Right lobe of liver (tissue), 6 donors: ENCODE data around the gene EXOC3. TPM values are rescaled to one million over a fixed set of nuclear protein-coding genes. Genes with fewer than 3 reads are reported as not detected.
A peak's percentile ranks its signal among the peaks of the same experiment; 100 is the strongest.

ENCODE experiments used
- ATAC-seq, 4 donors: fragments of 200-7000 bp; cut with Tn5 transposase; one replicate each; pipeline ENCODE4 v1.9.1; 2020; ENCODE audit warnings: mild to moderate bottlenecking in 4 of 4, moderate library complexity in 4 of 4
- DNase-seq, 3 donors: peaks; one replicate each; pipeline ENCODE4 v3.0.0-alpha.2; 2020
- H3K27ac ChIP-seq, 3 donors: fragments of 200-600 bp; one replicate each; pipeline ENCODE4 v1.8.0; 2022
- H3K27me3 ChIP-seq, 2 donors: fragments of 200-600 bp; one replicate each; pipeline ENCODE4 v1.8.0; 2022
- H3K36me3 ChIP-seq, 4 donors: fragments of 200-600 bp; sonication (generic) in 1 of 4; one replicate each; pipeline versions ENCODE4 v1.5.1 to v1.8.0; 2017 to 2022; ENCODE audit warnings: control low read depth in 1 of 4
- H3K4me1 ChIP-seq, 4 donors: fragments of 200-600 bp; sonication (generic) in 1 of 4; one replicate each; pipeline versions ENCODE4 v1.5.1 to v1.8.0; 2017 to 2022; ENCODE audit warnings: control low read depth in 1 of 4
- H3K4me3 ChIP-seq, 3 donors: fragments of 200-600 bp; one replicate each; pipeline ENCODE4 v1.8.0; 2022
- H3K9me3 ChIP-seq, 4 donors: fragments of 200-600 bp; sonication (generic) in 1 of 4; one replicate each; pipeline versions ENCODE4 v1.5.1 to v1.8.0; 2017 to 2022; ENCODE audit warnings: control low read depth in 1 of 4
- POLR2A ChIP-seq: fragments of 450-650 bp; IDR thresholded peaks from one replicate; pipeline ENCODE4 v1.6.1; 2017; ENCODE audit warnings: antibody characterized with exemption, mild to moderate bottlenecking
- WGBS: methylation state at CpG from one replicate; pipeline ENCODE4 v1.1.6; 2018; ENCODE audit warnings: low coverage, low lambda C conversion rate; ENCODE audit not compliant: insufficient coverage; ENCODE audit errors: missing lambda C conversion rate; 5-methylcytosine and 5-hydroxymethylcytosine counted together
- intact Hi-C, 2 donors: fragments of 100-400 bp; cut with DNase I; formaldehyde crosslinking; loops; one replicate each; pipeline versions ENCODE4 v1.11.2 to v1.14.1; 2022
- total RNA-seq, 6 experiments: library from RNA; depleted of rRNA in 2 of 6; stranded (reverse); fragments of >200 nt in 2 of 6; fragmentation: NEBNext Ultra II Directional in 3 of 6; extraction: Animal tissue kit (Norgen Biotek cat#: 25700) in 3 of 6; gene quantifications; one replicate each; pipeline versions ENCODE4 v1.1.0 to v1.2.4, GENCODE V29; 2016 to 2023
- TF ChIP-seq, protein P1 (sequence below), 4 donors: fragments of 200-600 bp in 3 of 4; fragments of 450-650 bp in 1 of 4; IDR thresholded peaks; one replicate each; pipeline versions ENCODE4 v1.5.1 to v1.8.0; 2016 to 2022; ENCODE audit warnings: antibody characterized with exemption in 4 of 4, mild to moderate bottlenecking in 2 of 4
- donor health status: DM: no; HTN: yes; CAD: no.
- donor health status: DM: no; HTN: no; CAD: no.
- donor health status: DM: no; HTN: no; CAD: no.
- donor health status: DM: no; HTN: yes; CAD: no.
- donor health status: DM: no; HTN: yes; CAD: no.

Gene EXOC3
- total RNA-seq, 6 experiments from 2014 or later: 14.6 to 24.3 (median 20.0) TPM

DNA sequence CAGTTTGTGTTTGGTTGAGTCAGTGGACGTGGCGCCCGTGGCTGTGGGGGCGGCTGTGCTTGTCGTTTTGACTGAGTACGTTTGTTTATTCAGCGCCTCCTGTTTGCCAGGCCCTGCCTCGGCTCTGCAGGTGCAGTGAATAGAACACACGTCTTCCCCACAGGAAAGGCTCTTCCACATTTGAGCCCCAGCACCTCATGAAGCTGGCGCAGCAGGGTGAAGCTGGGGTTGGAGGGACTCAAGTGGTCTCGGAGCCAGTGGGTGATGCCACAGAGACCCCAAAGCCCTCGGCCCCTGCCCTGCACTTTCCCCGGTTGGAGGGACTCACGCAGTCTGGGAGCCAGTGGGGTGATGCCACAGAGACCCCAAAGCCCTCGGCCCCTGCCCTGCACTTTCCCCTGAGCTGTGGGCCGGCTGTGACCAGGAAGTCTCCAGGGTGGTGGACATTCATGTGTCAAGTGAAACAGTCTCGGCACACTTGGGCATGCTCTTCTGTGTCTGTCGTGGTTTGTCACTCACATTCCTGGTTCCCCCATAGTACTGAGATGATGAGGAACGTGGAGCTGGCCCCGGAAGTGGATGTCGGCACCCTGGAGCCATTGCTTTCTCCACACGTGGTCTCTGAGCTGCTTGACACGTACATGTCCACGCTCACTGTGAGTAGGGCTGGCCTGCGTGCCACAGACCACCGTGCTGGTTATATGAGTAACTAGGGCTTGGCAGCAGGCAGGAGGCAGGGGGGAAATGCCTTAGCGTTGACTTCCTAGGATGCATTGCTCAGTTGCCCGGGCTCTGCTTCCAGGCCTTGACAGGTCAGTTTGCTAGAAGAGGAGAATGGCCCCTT, 13.6 kb downstream of the EXOC3 start:
- H3K36me3 ChIP-seq: peaks cover 0 to 59% (median 10%) of the 10 kb centered on the region in 4 donors
- H3K4me1 ChIP-seq: no peaks in the 10 kb centered on the region
- ATAC-seq (peak in 1 of 4 donors; percentile 8), DNase-seq (peak in 2 of 3 donors; percentile 35 to 37)
- TF ChIP-seq POLR2A: no peak
- TF ChIP-seq, protein P1, sequence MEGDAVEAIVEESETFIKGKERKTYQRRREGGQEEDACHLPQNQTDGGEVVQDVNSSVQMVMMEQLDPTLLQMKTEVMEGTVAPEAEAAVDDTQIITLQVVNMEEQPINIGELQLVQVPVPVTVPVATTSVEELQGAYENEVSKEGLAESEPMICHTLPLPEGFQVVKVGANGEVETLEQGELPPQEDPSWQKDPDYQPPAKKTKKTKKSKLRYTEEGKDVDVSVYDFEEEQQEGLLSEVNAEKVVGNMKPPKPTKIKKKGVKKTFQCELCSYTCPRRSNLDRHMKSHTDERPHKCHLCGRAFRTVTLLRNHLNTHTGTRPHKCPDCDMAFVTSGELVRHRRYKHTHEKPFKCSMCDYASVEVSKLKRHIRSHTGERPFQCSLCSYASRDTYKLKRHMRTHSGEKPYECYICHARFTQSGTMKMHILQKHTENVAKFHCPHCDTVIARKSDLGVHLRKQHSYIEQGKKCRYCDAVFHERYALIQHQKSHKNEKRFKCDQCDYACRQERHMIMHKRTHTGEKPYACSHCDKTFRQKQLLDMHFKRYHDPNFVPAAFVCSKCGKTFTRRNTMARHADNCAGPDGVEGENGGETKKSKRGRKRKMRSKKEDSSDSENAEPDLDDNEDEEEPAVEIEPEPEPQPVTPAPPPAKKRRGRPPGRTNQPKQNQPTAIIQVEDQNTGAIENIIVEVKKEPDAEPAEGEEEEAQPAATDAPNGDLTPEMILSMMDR (IDR thresholded peaks at IDR 0.05): no peak
- intact Hi-C loops: no loop called here
- H3K9me3 ChIP-seq: no peaks in the 10 kb centered on the region
- 81% methylated on average over 11 of the region's 28 CpGs for WGBS
- no peak overlapping the region for H3K27ac ChIP-seq
- no peak overlapping the region for H3K4me3 ChIP-seq
- no peaks in the 10 kb centered on the region for H3K27me3 ChIP-seq

DNA sequence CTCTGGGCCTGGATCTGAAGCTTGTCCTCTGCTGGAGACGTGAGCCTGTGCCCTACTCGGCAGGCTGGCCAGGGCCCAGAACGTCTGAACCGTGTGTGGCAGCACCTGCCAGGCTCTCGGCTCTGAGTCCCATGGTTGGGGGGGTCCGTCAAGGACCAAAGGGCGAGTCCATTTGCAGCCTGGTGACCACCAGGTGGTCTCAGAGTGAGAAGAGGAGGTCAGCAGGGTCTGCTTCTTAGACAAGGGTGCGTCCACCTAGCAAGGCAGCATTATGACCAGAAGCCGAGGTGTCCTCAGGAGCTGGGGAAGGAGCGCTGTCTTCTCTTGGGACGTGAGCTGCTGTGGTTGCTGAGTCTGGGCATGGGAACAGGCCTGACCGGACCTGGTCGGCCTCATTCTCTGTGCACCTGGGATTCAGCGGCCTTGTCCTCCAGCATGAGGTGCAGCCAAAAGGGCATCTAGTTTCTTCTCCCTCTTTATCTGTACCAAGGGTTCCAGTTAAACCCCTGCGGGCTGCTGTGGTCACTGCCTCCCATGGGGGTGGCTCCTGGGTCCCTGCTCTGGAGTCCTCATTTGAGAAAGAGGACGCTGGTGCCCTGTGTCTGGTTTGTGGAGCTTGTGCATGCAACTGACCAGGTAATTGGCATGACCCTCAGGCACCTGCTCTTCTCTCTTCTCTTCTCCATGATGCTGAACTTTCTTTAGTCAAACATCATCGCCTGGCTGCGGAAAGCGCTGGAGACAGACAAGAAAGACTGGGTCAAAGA, 14.4 kb downstream of the EXOC3 start:
- no peak for ATAC-seq
- WGBS: 92% methylated on average over 6 of the region's 19 CpGs
- no peaks in the 10 kb centered on the region for H3K27me3 ChIP-seq
- intact Hi-C loops: no loop called here
- no peaks in the 10 kb centered on the region for H3K4me1 ChIP-seq
- TF ChIP-seq POLR2A: no peak
- TF ChIP-seq, protein P1 (IDR thresholded peaks at IDR 0.05): no peak
- H3K9me3 ChIP-seq: no peaks in the 10 kb centered on the region
- peak in 2 of 3 donors; percentile 28 to 36 for DNase-seq
- no peak overlapping the region for H3K27ac ChIP-seq
- no peak overlapping the region for H3K4me3 ChIP-seq
- H3K36me3 ChIP-seq: peaks cover 0 to 67% (median 14%) of the 10 kb centered on the region in 4 donors

DNA sequence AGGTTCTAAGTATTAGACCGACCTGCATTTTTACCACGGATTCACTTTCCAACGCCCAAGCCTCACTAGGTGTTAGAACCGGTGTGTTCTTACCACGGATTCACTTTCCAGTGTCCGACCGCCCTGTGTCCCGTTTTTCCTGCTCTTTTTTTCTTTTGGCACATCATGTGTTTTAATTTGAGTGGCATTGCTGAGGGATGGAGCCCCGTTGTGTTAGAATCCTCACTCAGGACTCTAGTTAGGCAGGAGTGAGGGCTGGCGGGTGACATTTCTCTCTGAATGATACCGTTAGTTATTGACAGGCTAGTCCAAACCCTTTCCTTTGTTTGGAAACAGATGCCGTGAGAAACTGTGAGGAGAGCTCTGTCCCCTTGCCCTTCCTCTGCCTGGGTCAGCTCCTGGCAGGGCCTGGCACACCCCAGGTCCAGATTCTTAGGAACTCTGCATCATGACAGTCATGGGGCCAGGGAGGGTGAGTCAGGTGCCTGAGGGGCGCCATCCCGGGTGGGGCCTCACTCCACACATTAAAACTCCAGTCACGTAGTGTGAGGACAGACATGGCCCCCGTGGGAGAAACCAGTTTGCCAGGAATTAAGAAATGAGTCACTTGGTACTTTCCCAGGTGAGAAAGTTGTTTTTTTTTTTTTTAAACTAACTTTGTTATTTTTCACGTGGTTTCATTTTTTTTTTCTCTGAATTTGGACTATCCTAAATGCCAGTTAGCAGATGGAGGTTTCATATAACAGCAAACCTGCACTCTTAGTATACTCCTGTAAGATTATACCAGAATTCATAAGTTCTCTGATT, 15.8 kb downstream of the EXOC3 start:
- intact Hi-C loops: no loop called here
- peak in 2 of 3 donors; percentile 16 to 22 for DNase-seq
- peak in 1 of 4 donors; percentile 51 for ATAC-seq
- Histone ChIP-seq H3K36me3 (peaks cover 0 to 69% (median 13%) of the 10 kb centered on the region in 4 donors), H3K4me3 (no peak overlapping the region), H3K9me3 (no peaks in the 10 kb centered on the region), H3K27ac (no peak overlapping the region), H3K27me3 (no peaks in the 10 kb centered on the region), H3K4me1 (no peaks in the 10 kb centered on the region)
- TF ChIP-seq, protein P1 (IDR thresholded peaks at IDR 0.05): no peak
- TF ChIP-seq POLR2A: no peak
- WGBS: 77% methylated on average over 10 of the region's 17 CpGs

DNA sequence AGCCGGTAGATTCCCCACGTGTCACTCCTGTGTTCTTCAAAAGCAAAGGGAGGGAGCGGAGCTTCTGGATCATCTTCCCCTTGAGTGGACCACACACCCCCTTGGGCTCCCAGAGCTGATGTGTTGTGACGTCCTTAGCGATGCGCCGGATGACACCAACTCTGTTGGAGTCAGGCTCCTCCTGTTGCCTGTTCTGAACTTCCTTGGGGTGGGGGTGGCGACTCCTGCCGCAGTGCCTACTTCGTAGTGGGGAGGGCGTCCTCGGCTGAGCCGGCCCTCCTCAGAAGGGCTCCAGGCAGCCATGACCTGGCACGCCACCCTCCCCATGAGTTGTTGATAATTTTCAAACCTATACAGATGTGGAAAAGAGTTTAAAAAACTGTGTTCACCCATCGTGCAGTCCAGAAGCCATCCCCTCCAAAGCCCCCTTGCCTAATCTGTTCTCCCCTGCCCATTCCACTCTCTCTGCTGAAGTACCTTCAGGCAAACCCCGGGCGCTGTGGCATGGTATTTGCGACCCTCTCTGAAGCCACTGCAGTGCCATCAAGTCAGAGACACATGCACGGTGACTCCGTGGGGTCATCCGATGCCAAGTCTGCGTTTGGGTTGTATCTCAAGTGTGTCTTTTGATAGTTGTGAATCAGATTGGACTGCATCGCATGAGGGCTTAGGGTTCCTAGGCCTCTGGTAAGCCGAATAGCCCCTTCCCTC, 16.7 kb downstream of the EXOC3 start:
- 100% methylated on average over 6 of the region's 24 CpGs for WGBS
- DNase-seq: peak in 2 of 3 donors; percentile 37 to 46
- Histone ChIP-seq H3K4me1 (no peaks in the 10 kb centered on the region), H3K36me3 (peaks cover 0 to 62% (median 11%) of the 10 kb centered on the region in 4 donors), H3K27ac (no peak overlapping the region), H3K27me3 (no peaks in the 10 kb centered on the region), H3K9me3 (no peaks in the 10 kb centered on the region), H3K4me3 (no peak overlapping the region)
- ATAC-seq: no peak
- intact Hi-C loops: no loop called here
- no peak for TF ChIP-seq POLR2A
- TF ChIP-seq, protein P1 (IDR thresholded peaks at IDR 0.05): no peak
